ENCODE data around the gene MIDN. TPM values are rescaled to one million over a fixed set of nuclear protein-coding genes. Genes with fewer than 3 reads are reported as not detected.

Gene MIDN
- total RNA-seq, 4 donors from 2014 or later, result 34.9 to 117 (median 86.3) TPM

GRCh38 chr19:1282588-1283206 is 34.3 kb downstream of the MIDN start:
- Histone ChIP-seq H3K27ac (no peak overlapping the region), H3K4me1 (peaks cover 2 to 6% of the 10 kb centered on the region in 2 donors), H3K36me3 (peaks cover 0 to 12% of the 10 kb centered on the region in 2 donors), H3K27me3 (peaks cover 37 to 39% (median 39%) of the 10 kb centered on the region in 3 donors), H3K4me3 (no peak overlapping the region), H3K9me3 (no peaks in the 10 kb centered on the region)
- ATAC-seq (no peak), DNase-seq (no peak)
- TF ChIP-seq CTCF (IDR thresholded peaks at IDR 0.05 in 4 of 5, conservative IDR thresholded peaks at IDR 0.05 in 1 of 5) (no peak), POLR2A (IDR thresholded peaks at IDR 0.05) (no peak)
- in situ Hi-C loops (cut with MboI; ENCODE audit: low sequenced_read_pairs in 4 of 4), result no loop called here
- intact Hi-C loops (cut with DNase I; ENCODE audit: low total_unique reads), result no loop called here

- TF ChIP-seq POLR2A (IDR thresholded peaks at IDR 0.05) (no peak), CTCF (IDR thresholded peaks at IDR 0.05 in 4 of 5, conservative IDR thresholded peaks at IDR 0.05 in 1 of 5) (no peak)
- in situ Hi-C loops (cut with MboI; ENCODE audit: low sequenced_read_pairs in 4 of 4) (no loop called here), intact Hi-C loops (cut with DNase I; ENCODE audit: low total_unique reads) (no loop called here)
- ATAC-seq, result no peak
- Histone ChIP-seq H3K27ac (no peak overlapping the region), H3K36me3 (peaks cover 0 to 9% of the 10 kb centered on the region in 2 donors), H3K4me3 (no peak overlapping the region), H3K27me3 (peaks cover 44 to 46% (median 45%) of the 10 kb centered on the region in 3 donors), H3K9me3 (no peaks in the 10 kb centered on the region), H3K4me1 (peaks cover 2 to 6% of the 10 kb centered on the region in 2 donors)
- no peak for DNase-seq
Observed at GRCh38 chr19:1283207-1283916, 35.0 kb downstream of the MIDN start.

DNA sequence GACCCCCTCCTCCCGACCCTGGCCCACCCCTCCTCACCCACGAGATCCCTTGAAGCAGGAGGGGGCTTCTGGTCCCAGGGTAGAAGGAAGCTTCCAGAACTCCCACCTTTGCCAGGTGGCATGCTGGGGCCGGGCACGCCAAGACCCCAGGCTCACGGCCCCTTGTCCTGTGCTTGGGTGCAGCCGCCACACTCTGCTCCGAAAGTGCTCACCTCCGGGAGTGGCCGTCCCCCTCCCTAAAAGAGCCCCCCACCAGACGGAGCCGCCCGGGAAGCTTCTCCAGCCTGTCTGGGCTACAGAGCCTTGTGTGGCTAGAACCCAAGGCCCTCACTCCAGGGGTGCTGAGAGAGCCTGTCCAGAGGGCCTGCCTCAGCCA is 35.5 kb downstream of the MIDN start:
- H3K27me3 ChIP-seq, result peaks cover 44 to 49% (median 45%) of the 10 kb centered on the region in 3 donors
- intact Hi-C loops (cut with DNase I; ENCODE audit: low total_unique reads), result no loop called here

DNA sequence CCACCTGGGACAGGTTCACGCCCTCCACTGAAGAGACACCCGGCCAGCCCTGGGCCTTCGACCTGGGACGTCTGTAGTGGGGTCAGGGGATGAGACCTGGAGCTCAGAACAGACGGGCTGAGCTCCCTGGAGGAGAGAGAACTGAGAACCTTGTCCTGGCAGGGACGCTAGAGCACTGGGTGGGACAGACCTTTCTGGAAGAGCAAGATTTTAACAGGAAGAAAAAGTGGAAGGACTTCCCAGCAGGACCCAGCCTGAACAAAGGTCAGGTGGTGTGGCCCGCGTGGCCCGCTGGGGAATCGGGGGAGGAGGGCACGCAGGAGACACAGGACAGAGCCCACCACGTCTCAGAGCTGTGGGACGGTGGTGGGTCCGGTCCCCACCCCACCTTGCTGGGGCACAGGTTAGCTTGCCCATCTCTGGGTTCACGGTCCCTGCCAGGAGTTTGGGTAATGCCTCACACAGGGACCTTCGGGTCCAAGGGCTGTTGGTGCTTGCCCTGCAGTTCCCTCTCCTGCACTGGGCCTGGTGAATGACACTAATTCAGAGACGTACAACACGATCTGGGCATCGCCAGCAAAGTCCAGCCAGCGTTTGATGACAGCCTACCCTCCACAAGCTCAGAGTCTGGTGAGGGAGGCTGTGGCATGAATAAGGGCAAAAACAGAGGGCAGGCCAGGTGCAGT is 36.1 kb downstream of the MIDN start:
- TF ChIP-seq CTCF (IDR thresholded peaks at IDR 0.05 in 4 of 5, conservative IDR thresholded peaks at IDR 0.05 in 1 of 5) (no peak), POLR2A (IDR thresholded peaks at IDR 0.05) (no peak)
- intact Hi-C loops (cut with DNase I; ENCODE audit: low total_unique reads), result no loop called here

More for the DNA sequence above, 35.5 kb downstream of the MIDN start:
- no peak for DNase-seq
- ATAC-seq, result no peak
- Histone ChIP-seq H3K4me1 (peaks cover 2 to 6% of the 10 kb centered on the region in 2 donors), H3K27ac (no peak overlapping the region), H3K36me3 (peaks cover 0 to 6% of the 10 kb centered on the region in 2 donors), H3K4me3 (no peak overlapping the region), H3K9me3 (no peaks in the 10 kb centered on the region)
- no peak for TF ChIP-seq CTCF (IDR thresholded peaks at IDR 0.05 in 4 of 5, conservative IDR thresholded peaks at IDR 0.05 in 1 of 5)
- no peak for TF ChIP-seq POLR2A (IDR thresholded peaks at IDR 0.05)
- in situ Hi-C loops (cut with MboI; ENCODE audit: low sequenced_read_pairs in 4 of 4), result no loop called here

More for the DNA sequence above, 36.1 kb downstream of the MIDN start:
- no peak overlapping the region for H3K4me3 ChIP-seq
- no peak for DNase-seq
- ATAC-seq, result no peak
- H3K27me3 ChIP-seq, result peaks cover 44 to 51% (median 46%) of the 10 kb centered on the region in 3 donors
- no peaks in the 10 kb centered on the region for H3K9me3 ChIP-seq
- H3K36me3 ChIP-seq, result peaks cover 0 to under 1% of the 10 kb centered on the region in 2 donors
- peaks cover 2 to 6% of the 10 kb centered on the region in 2 donors for H3K4me1 ChIP-seq
- no peak overlapping the region for H3K27ac ChIP-seq
- in situ Hi-C loops (cut with MboI; ENCODE audit: low sequenced_read_pairs in 4 of 4), result no loop called here
